Measurements from ENCODE around the gene ALG11. TPM values are rescaled to one million over a fixed set of nuclear protein-coding genes. Genes with fewer than 3 reads are reported as not detected.

ALG11 gene
- total RNA-seq, 4 donors from 2014 or later, result 9.0 to 30.6 (median 28.8) TPM

DNA sequence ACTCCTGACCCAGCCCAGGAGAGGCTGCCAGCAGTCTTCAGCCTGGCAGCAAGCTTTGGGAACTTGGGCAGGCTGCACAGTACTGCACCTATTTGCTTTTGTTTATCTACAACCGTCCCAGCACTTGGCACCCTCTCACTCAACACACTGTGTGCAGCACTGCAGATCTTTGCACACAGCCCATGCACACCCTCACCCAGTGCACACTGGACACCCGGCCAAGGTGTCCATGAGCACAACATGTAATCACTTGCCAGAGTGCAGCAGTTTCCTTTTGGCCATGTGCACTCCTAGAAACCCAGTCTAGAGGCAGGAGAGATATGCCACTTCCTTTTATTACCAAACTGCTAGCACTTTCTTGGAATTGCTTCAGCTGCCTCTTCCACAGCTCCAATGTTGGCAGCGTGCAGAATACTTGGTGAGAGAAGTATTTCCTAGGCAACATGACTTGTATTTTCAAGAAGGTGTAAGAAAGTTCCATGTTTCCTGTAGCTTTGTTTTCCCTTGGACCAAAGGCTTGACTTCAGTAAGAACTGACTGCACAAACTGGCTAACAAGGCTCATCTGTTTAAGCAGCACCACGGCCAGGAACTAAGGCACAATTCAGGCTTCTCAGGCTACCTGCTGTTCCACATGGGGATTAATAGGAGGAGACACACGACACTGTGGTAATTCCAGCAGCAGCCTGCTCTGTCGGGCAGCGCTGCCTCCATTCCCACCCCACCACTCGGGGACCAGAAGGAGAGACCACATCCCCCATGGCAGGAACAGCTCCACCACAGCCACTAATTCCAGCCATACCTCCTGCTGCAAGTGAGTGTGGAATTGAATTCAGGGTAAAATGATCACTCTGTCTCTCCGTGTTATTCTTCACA is 16.3 kb upstream of the ALG11 start:
- intact Hi-C loops (cut with DNase I; ENCODE audit: low total_unique reads) (no loop called here), in situ Hi-C loops (cut with MboI; ENCODE audit: low pct_ligation_motif_present in 1 of 4, low pct_unique_long_range_greater_than_20kb in 1 of 4, low sequenced_read_pairs in 3 of 4) (no loop called here)
- TF ChIP-seq, protein P1, sequence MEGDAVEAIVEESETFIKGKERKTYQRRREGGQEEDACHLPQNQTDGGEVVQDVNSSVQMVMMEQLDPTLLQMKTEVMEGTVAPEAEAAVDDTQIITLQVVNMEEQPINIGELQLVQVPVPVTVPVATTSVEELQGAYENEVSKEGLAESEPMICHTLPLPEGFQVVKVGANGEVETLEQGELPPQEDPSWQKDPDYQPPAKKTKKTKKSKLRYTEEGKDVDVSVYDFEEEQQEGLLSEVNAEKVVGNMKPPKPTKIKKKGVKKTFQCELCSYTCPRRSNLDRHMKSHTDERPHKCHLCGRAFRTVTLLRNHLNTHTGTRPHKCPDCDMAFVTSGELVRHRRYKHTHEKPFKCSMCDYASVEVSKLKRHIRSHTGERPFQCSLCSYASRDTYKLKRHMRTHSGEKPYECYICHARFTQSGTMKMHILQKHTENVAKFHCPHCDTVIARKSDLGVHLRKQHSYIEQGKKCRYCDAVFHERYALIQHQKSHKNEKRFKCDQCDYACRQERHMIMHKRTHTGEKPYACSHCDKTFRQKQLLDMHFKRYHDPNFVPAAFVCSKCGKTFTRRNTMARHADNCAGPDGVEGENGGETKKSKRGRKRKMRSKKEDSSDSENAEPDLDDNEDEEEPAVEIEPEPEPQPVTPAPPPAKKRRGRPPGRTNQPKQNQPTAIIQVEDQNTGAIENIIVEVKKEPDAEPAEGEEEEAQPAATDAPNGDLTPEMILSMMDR (IDR thresholded peaks at IDR 0.05), result peak in 1 of 5 experiments; percentile 16
- no peak for TF ChIP-seq EP300 (IDR thresholded peaks at IDR 0.05; ENCODE audit: low read depth)
- Histone ChIP-seq H3K27ac (peak overlapping the region; percentile 59 to 71 (median 68)), H3K9me3 (no peaks in the 10 kb centered on the region), H3K4me1 (peaks cover 12 to 29% (median 17%) of the 10 kb centered on the region in 4 donors), H3K36me3 (no peaks in the 10 kb centered on the region), H3K4me3 (no peak overlapping the region), H3K27me3 (no peaks in the 10 kb centered on the region)
- 45% methylated on average over 9 of the region's 9 CpGs; no CpG with 5 or more reads in 1 of the 2 donors for WGBS, 2 donors (ENCODE audit: low coverage in 1 of 2)
- peak; percentile 45 for DNase-seq

DNA sequence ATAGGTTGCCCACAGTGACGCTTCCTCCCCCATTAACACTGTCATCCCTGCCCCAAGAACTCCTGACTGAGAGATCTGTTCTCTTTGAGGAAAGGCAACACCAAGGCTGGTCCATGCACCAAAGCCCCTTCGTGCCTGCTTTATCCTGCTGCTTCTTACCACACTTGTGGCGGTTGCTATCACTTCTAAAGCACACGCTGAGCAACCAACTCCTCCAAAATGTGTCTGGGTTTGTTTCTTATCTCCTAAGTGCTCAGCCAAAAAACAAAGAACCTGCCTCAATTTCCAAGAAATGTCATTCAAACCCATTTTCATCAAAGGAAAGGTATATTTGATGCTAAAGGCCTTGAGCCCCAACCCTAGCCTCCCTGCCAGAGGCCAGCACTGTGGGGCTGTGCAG is 15.6 kb upstream of the ALG11 start:
- H3K4me1 ChIP-seq, result peaks cover 12 to 29% (median 17%) of the 10 kb centered on the region in 4 donors
- no peaks in the 10 kb centered on the region for H3K36me3 ChIP-seq
- DNase-seq, result no peak
- intact Hi-C loops (cut with DNase I; ENCODE audit: low total_unique reads) (no loop called here), in situ Hi-C loops (cut with MboI; ENCODE audit: low pct_ligation_motif_present in 1 of 4, low pct_unique_long_range_greater_than_20kb in 1 of 4, low sequenced_read_pairs in 3 of 4) (no loop called here)
- TF ChIP-seq POLR2AphosphoS5 (IDR thresholded peaks at IDR 0.05) (no peak), POLR2A (IDR thresholded peaks at IDR 0.05) (no peak), EP300 (IDR thresholded peaks at IDR 0.05; ENCODE audit: low read depth) (no peak)
- TF ChIP-seq, protein P1 (IDR thresholded peaks at IDR 0.05), result no peak
- WGBS, 2 donors (ENCODE audit: low coverage in 1 of 2), result 80 to 83% methylated on average over 1 to 4 of the region's 4 CpGs
- no peaks in the 10 kb centered on the region for H3K27me3 ChIP-seq
- H3K4me3 ChIP-seq, result no peak overlapping the region
- peak overlapping the region in 3 of 4 donors; percentile 59 to 70 (median 67) for H3K27ac ChIP-seq
- H3K9me3 ChIP-seq, result no peaks in the 10 kb centered on the region

DNA sequence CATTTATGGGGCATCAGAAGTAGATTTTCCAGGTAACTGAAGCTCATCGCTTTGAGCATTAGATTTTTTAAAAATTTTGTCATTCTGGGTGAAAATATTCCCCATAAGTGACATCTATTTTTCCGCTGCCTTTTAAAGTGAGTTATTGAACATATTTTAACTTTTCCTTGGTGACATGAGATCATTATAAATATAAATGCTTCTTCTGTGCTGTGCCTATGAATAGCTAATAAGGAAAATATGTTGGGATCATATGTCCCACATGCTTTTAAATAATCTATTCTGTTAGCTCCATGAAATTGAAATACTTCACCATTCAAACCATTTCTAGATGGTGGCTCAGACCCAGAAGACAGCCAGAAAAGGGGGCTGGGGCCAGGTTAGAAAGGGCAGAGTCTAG is 15.0 kb upstream of the ALG11 start:
- no peaks in the 10 kb centered on the region for H3K36me3 ChIP-seq
- in situ Hi-C loops (cut with MboI; ENCODE audit: low pct_ligation_motif_present in 1 of 4, low pct_unique_long_range_greater_than_20kb in 1 of 4, low sequenced_read_pairs in 3 of 4), result no loop called here
- H3K4me1 ChIP-seq, result peaks cover 12 to 29% (median 17%) of the 10 kb centered on the region in 4 donors
- DNase-seq, result no peak
- intact Hi-C loops (cut with DNase I; ENCODE audit: low total_unique reads), result no loop called here
- H3K9me3 ChIP-seq, result no peaks in the 10 kb centered on the region
- 94 to 100% methylated on average over 2 of the region's 2 CpGs for WGBS, 2 donors (ENCODE audit: low coverage in 1 of 2)
- H3K27ac ChIP-seq, result no peak overlapping the region
- no peak overlapping the region for H3K4me3 ChIP-seq
- no peak for TF ChIP-seq POLR2A (IDR thresholded peaks at IDR 0.05)
- TF ChIP-seq, protein P1 (IDR thresholded peaks at IDR 0.05), result no peak
- TF ChIP-seq EP300 (IDR thresholded peaks at IDR 0.05; ENCODE audit: low read depth), result no peak
- no peak for TF ChIP-seq POLR2AphosphoS5 (IDR thresholded peaks at IDR 0.05)
- no peaks in the 10 kb centered on the region for H3K27me3 ChIP-seq

DNA sequence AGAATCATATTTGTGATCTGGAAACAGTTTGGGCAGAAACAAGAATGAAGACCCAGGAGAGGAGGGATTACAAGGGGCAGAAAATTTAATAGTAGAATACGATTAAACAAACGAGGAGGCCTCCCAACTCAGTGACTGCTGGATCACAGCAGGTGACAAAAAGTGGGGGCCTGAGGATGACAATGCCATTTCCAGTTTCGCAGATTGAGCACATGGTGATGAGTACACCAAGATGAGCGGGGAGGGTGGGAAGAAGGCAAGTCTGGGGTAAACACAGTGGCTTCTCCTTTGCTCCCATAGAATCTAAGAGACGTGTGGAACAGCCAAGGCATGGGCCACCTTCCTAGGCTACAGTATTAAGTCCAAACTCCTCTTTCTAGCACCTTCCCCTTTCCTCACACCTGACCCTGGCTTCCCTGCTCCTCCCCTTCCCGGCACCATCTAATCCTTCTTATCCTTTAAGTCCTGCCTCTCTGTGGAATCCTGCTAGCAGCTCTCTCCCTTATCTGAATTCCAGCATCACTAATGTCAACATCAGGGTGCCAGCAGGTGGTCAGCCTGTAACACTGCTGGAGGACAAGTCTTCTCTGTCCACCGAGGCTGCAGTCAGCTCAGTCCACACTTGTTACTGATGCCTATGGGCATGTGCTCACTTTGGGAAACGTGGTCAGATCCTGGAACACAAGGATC is 14.4 kb upstream of the ALG11 start:
- DNase-seq, result no peak
- Histone ChIP-seq H3K4me1 (peaks cover 12 to 29% (median 17%) of the 10 kb centered on the region in 4 donors), H3K9me3 (no peaks in the 10 kb centered on the region), H3K27me3 (no peaks in the 10 kb centered on the region), H3K36me3 (no peaks in the 10 kb centered on the region), H3K4me3 (no peak overlapping the region), H3K27ac (no peak overlapping the region)
- in situ Hi-C loops (cut with MboI; ENCODE audit: low pct_ligation_motif_present in 1 of 4, low pct_unique_long_range_greater_than_20kb in 1 of 4, low sequenced_read_pairs in 3 of 4) (no loop called here), intact Hi-C loops (cut with DNase I; ENCODE audit: low total_unique reads) (no loop called here)
- no peak for TF ChIP-seq POLR2A (IDR thresholded peaks at IDR 0.05)
- no peak for TF ChIP-seq POLR2AphosphoS5 (IDR thresholded peaks at IDR 0.05)
- no peak for TF ChIP-seq EP300 (IDR thresholded peaks at IDR 0.05; ENCODE audit: low read depth)
- WGBS, 2 donors (ENCODE audit: low coverage in 1 of 2), result 70 to 82% methylated on average over 6 to 8 of the region's 8 CpGs

Data from transverse colon (tissue), 4 donors.